CD4-positive, alpha-beta T cell treated with Interleukin-17A for 4 hours (primary cell): Measurements from ENCODE around the gene DIP2C.

Source experiments
- DNase-seq: peaks from one replicate; pipeline ENCODE4 v3.0.0-alpha.2; 2020; ENCODE audit warnings: mixed read lengths

DIP2C gene

GRCh38 chr10:386771-387592, 302.5 kb downstream of the DIP2C start:
- no peak for DNase-seq

- no peak for DNase-seq
Observed at GRCh38 chr10:385571-386300, 303.7 kb downstream of the DIP2C start.

- DNase-seq, result no peak
Observed at GRCh38 chr10:384538-385305, 304.7 kb downstream of the DIP2C start.

GRCh38 chr10:383519-383918, 305.9 kb downstream of the DIP2C start:
- DNase-seq, result no peak

GRCh38 chr10:381805-382204, 307.7 kb downstream of the DIP2C start:
- DNase-seq, result no peak

GRCh38 chr10:381346-381745, 308.1 kb downstream of the DIP2C start:
- no peak for DNase-seq

GRCh38 chr10:380313-380940, 309.0 kb downstream of the DIP2C start:
- no peak for DNase-seq

- no peak for DNase-seq
Observed at GRCh38 chr10:378930-379704, 310.4 kb downstream of the DIP2C start.

- no peak for DNase-seq
Observed at GRCh38 chr10:378230-378929, 311.1 kb downstream of the DIP2C start.

GRCh38 chr10:377228-377627, 312.2 kb downstream of the DIP2C start:
- no peak for DNase-seq

GRCh38 chr10:375815-376505, 313.5 kb downstream of the DIP2C start:
- no peak for DNase-seq

GRCh38 chr10:374354-374753, 315.1 kb downstream of the DIP2C start:
- DNase-seq, result no peak

- DNase-seq, result no peak
Observed at GRCh38 chr10:373526-374309, 315.8 kb downstream of the DIP2C start.

GRCh38 chr10:373015-373414, 316.5 kb downstream of the DIP2C start:
- DNase-seq, result no peak

GRCh38 chr10:372566-372965, 316.9 kb downstream of the DIP2C start:
- no peak for DNase-seq

- no peak for DNase-seq
Observed at GRCh38 chr10:371515-371914, 318.0 kb downstream of the DIP2C start.

GRCh38 chr10:370449-370825, 319.0 kb downstream of the DIP2C start:
- DNase-seq, result no peak

GRCh38 chr10:369684-370448, 319.6 kb downstream of the DIP2C start:
- no peak for DNase-seq

- DNase-seq, result no peak
Observed at GRCh38 chr10:369221-369683, 320.2 kb downstream of the DIP2C start.
